Ishikawa (cell line): ENCODE data around the gene CACNG4.

Experiments
- CEBPB ChIP-seq: IDR thresholded peaks from 2 replicates; pipeline ENCODE4 v1.6.1; 2012
- CREB1 ChIP-seq: IDR thresholded peaks from 2 replicates; pipeline ENCODE4 v1.6.1; 2012; ENCODE audit warnings: low read depth
- EGR1 ChIP-seq: IDR thresholded peaks from 2 replicates; pipeline ENCODE4 v1.6.1; 2012
- EP300 ChIP-seq: IDR thresholded peaks from 2 replicates; pipeline ENCODE4 v1.6.1; 2012; ENCODE audit warnings: borderline replicate concordance
- FOXM1 ChIP-seq: IDR thresholded peaks from 2 replicates; pipeline ENCODE4 v1.6.1; 2012; ENCODE audit warnings: low read depth, borderline replicate concordance
- RAD21 ChIP-seq: IDR thresholded peaks from 2 replicates; pipeline ENCODE4 v1.6.1; 2012; ENCODE audit warnings: low read depth
- TCF12 ChIP-seq: IDR thresholded peaks from 2 replicates; pipeline ENCODE4 v1.6.1; 2012; ENCODE audit warnings: low read depth
- YY1 ChIP-seq: IDR thresholded peaks from 2 replicates; pipeline ENCODE4 v1.6.1; 2012; ENCODE audit warnings: low read depth
- ZBTB7A ChIP-seq: IDR thresholded peaks from 2 replicates; pipeline ENCODE4 v1.6.1; 2012; ENCODE audit warnings: low read depth
- TF ChIP-seq, protein P1 (sequence below): IDR thresholded peaks from 2 replicates; pipeline ENCODE4 v1.6.1; 2012; ENCODE audit warnings: low read depth, mild to moderate bottlenecking
- TF ChIP-seq, protein P2 (sequence below): IDR thresholded peaks from 2 replicates; pipeline ENCODE4 v1.6.1; 2012
- TF ChIP-seq, protein P3 (sequence below): IDR thresholded peaks from 2 replicates; pipeline ENCODE4 v1.6.1; 2012

DNA sequence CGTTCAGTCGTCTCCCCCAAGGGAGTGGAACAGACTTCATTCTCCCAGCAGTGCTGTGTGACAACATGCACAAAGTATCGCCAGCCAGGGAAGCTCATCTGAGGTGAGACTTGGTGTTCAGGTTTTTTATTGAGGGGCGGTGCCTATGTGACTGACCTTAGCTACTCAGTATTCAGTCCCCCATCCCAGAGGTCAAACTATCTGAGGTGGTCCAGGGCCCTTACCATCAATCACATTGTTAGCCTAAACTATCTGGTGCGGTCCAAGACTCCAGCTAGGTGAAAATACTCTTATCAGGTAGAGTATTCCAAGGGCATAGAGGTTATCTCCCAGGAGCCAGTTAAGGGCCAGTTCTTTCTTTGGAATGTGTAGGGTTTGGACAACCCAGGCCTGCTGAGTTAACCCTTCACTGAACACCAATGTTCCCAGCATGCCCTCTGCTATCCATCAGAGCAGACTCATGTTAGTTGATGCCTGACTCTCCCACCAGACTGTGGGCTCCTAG, 74.4 kb downstream of the CACNG4 start:
- TF ChIP-seq, protein P1, sequence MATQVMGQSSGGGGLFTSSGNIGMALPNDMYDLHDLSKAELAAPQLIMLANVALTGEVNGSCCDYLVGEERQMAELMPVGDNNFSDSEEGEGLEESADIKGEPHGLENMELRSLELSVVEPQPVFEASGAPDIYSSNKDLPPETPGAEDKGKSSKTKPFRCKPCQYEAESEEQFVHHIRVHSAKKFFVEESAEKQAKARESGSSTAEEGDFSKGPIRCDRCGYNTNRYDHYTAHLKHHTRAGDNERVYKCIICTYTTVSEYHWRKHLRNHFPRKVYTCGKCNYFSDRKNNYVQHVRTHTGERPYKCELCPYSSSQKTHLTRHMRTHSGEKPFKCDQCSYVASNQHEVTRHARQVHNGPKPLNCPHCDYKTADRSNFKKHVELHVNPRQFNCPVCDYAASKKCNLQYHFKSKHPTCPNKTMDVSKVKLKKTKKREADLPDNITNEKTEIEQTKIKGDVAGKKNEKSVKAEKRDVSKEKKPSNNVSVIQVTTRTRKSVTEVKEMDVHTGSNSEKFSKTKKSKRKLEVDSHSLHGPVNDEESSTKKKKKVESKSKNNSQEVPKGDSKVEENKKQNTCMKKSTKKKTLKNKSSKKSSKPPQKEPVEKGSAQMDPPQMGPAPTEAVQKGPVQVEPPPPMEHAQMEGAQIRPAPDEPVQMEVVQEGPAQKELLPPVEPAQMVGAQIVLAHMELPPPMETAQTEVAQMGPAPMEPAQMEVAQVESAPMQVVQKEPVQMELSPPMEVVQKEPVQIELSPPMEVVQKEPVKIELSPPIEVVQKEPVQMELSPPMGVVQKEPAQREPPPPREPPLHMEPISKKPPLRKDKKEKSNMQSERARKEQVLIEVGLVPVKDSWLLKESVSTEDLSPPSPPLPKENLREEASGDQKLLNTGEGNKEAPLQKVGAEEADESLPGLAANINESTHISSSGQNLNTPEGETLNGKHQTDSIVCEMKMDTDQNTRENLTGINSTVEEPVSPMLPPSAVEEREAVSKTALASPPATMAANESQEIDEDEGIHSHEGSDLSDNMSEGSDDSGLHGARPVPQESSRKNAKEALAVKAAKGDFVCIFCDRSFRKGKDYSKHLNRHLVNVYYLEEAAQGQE: no peak
- TF ChIP-seq TCF12 (no peak), CREB1 (no peak), EP300 (no peak), RAD21 (no peak), ZBTB7A (no peak), YY1 (no peak), FOXM1 (no peak), CEBPB (no peak), EGR1 (no peak)
- TF ChIP-seq, protein P2, sequence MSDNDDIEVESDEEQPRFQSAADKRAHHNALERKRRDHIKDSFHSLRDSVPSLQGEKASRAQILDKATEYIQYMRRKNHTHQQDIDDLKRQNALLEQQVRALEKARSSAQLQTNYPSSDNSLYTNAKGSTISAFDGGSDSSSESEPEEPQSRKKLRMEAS: no peak
- TF ChIP-seq, protein P3, sequence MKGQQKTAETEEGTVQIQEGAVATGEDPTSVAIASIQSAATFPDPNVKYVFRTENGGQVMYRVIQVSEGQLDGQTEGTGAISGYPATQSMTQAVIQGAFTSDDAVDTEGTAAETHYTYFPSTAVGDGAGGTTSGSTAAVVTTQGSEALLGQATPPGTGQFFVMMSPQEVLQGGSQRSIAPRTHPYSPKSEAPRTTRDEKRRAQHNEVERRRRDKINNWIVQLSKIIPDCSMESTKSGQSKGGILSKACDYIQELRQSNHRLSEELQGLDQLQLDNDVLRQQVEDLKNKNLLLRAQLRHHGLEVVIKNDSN: no peak
